ENCODE results near the gene CTNNA1.

DNA sequence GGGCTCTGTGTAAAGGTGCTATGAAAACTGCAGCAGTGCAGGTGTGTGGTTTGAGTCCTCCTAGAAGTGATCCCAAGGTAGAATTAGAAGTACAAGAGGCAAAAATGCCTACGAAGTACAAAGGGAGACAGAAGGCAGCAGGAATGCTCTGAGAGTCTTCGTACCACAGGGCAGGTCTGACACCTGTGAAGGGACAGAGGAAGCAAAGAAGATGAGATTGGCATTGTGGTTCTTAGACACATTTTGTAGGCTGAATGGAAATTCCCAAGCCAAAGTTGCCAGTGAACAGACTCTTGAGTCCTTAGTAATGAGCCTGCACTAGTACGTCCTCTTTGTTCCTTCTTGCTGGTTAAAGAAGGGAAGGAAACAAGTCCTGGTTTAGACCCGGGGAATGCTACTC, 123.6 kb downstream of the CTNNA1 start:
- TF ChIP-seq, protein P1, sequence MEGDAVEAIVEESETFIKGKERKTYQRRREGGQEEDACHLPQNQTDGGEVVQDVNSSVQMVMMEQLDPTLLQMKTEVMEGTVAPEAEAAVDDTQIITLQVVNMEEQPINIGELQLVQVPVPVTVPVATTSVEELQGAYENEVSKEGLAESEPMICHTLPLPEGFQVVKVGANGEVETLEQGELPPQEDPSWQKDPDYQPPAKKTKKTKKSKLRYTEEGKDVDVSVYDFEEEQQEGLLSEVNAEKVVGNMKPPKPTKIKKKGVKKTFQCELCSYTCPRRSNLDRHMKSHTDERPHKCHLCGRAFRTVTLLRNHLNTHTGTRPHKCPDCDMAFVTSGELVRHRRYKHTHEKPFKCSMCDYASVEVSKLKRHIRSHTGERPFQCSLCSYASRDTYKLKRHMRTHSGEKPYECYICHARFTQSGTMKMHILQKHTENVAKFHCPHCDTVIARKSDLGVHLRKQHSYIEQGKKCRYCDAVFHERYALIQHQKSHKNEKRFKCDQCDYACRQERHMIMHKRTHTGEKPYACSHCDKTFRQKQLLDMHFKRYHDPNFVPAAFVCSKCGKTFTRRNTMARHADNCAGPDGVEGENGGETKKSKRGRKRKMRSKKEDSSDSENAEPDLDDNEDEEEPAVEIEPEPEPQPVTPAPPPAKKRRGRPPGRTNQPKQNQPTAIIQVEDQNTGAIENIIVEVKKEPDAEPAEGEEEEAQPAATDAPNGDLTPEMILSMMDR (optimal IDR thresholded peaks at IDR 0.05 in 1 of 3, IDR thresholded peaks at IDR 0.05 in 1 of 3, conservative IDR thresholded peaks at IDR 0.05 in 1 of 3; ENCODE audit: extremely low read depth in 1 of 3, insufficient read depth in 2 of 3, low read length in 3 of 3), result no peak
- TF ChIP-seq EZH2 (IDR thresholded peaks at IDR 0.05; ENCODE audit: low read length), result no peak

Measured in keratinocyte (primary cell).